GM23338 (cell line): ENCODE data around the gene SUV39H1. TPM values are rescaled to one million over a fixed set of nuclear protein-coding genes. Genes with fewer than 3 reads are reported as not detected.

Experiments used
- ATAC-seq: fragments of 200-7000 bp; cut with Tn5 transposase; 3 replicates; pipeline ENCODE4 v1.9.1; 2020
- DNase-seq: peaks from one replicate; pipeline ENCODE4 v3.0.0-alpha.2; 2015; ENCODE audit warnings: low spot score
- H2AFZ ChIP-seq: fragments of 200-600 bp; sonication (generic); 2 replicates; pipeline ENCODE4 v1.8.0; 2016; ENCODE audit warnings: antibody characterized with exemption, mild to moderate bottlenecking, moderate library complexity
- H3F3A ChIP-seq: fragments of 200-600 bp; sonication (generic); replicated peaks from 2 replicates; pipeline ENCODE4 v1.8.0; 2017; ENCODE audit warnings: antibody characterized with exemption, mixed run types, low read depth
- H3K27ac ChIP-seq: fragments of 200-600 bp; sonication (generic); 2 replicates; pipeline ENCODE4 v1.6.1; 2016; ENCODE audit warnings: low read depth
- H3K27me3 ChIP-seq: fragments of 200-600 bp; sonication (generic); 2 replicates; pipeline ENCODE4 v1.8.0; 2016; ENCODE audit warnings: mild to moderate bottlenecking, mixed run types, moderate library complexity; ENCODE audit not compliant: insufficient read depth
- H3K36me3 ChIP-seq: fragments of 200-600 bp; sonication (generic); 2 replicates; pipeline ENCODE4 v1.8.0; 2016; ENCODE audit warnings: mild to moderate bottlenecking; ENCODE audit not compliant: insufficient read depth
- H3K4me1 ChIP-seq: fragments of 200-600 bp; sonication (generic); 2 replicates; pipeline ENCODE4 v1.8.0; 2016; ENCODE audit warnings: mild to moderate bottlenecking, moderate library complexity; ENCODE audit not compliant: insufficient read depth
- H3K4me2 ChIP-seq: fragments of 200-600 bp; sonication (generic); 2 replicates; pipeline ENCODE4 v1.7.1; 2017; ENCODE audit warnings: mixed run types
- H3K4me3 ChIP-seq: fragments of 200-600 bp; sonication (generic); 2 replicates; pipeline ENCODE4 v1.6.1; 2016; ENCODE audit warnings: mixed run types
- H3K79me2 ChIP-seq: fragments of 200-600 bp; sonication (generic); replicated peaks from 2 replicates; pipeline ENCODE4 v1.8.0; 2017; ENCODE audit warnings: mild to moderate bottlenecking; ENCODE audit not compliant: insufficient read depth
- H3K9me2 ChIP-seq: fragments of 200-600 bp; sonication (generic); 2 replicates; pipeline ENCODE4 v1.8.0; 2017; ENCODE audit not compliant: insufficient read depth
- H4K20me1 ChIP-seq: fragments of 200-600 bp; sonication (generic); replicated peaks from 2 replicates; pipeline ENCODE4 v1.8.0; 2017; ENCODE audit warnings: mild to moderate bottlenecking; ENCODE audit not compliant: insufficient read depth
- H3K27ac Mint-ChIP-seq: 2 replicates; pipeline ENCODE4 v1.8.0; 2020; ENCODE audit warnings: inconsistent platforms, mild to moderate bottlenecking, moderate library complexity, mixed read lengths
- H3K27me3 Mint-ChIP-seq: 3 replicates; pipeline ENCODE4 v1.8.0; 2022; ENCODE audit warnings: low read depth, mild to moderate bottlenecking, moderate library complexity, mixed read lengths, inconsistent platforms; ENCODE audit not compliant: insufficient read depth, poor library complexity
- H3K36me3 Mint-ChIP-seq: 3 replicates; pipeline ENCODE4 v1.8.0; 2021; ENCODE audit warnings: low read depth, mild to moderate bottlenecking, inconsistent platforms, moderate library complexity, mixed read lengths
- H3K4me1 Mint-ChIP-seq: 3 replicates; pipeline ENCODE4 v1.8.0; 2020; ENCODE audit warnings: mild to moderate bottlenecking, inconsistent platforms, mixed read lengths
- H3K4me3 Mint-ChIP-seq: 3 replicates; pipeline ENCODE4 v1.8.0; 2021; ENCODE audit warnings: moderate library complexity, mild to moderate bottlenecking, inconsistent platforms, mixed read lengths
- H3K9me3 Mint-ChIP-seq: 3 replicates; pipeline ENCODE4 v1.8.0; 2020; ENCODE audit warnings: moderate library complexity, mild to moderate bottlenecking, inconsistent platforms, mixed read lengths
- CREB1 ChIP-seq: fragments of 250-450 bp; sonication (Bioruptor Pico); IDR thresholded peaks from 2 replicates; pipeline ENCODE4 v1.5.0; 2020; ENCODE audit warnings: low read depth, mild to moderate bottlenecking, moderate library complexity
- EZH2 ChIP-seq: fragments of 200-600 bp; sonication (generic); IDR thresholded peaks from one replicate; pipeline ENCODE4 v1.8.0; 2017; ENCODE audit warnings: antibody characterized with exemption, mild to moderate bottlenecking, low read depth; ENCODE audit not compliant: unreplicated experiment
- EZH2phosphoT487 ChIP-seq: fragments of 200-600 bp; sonication (generic); IDR thresholded peaks from one replicate; pipeline ENCODE4 v1.8.1; 2018; ENCODE audit warnings: antibody characterized with exemption; ENCODE audit not compliant: unreplicated experiment
- JUNB ChIP-seq: IDR thresholded peaks from one replicate; pipeline ENCODE4 v1.6.1; 2016; ENCODE audit warnings: antibody characterized with exemption; ENCODE audit not compliant: unreplicated experiment
- NANOG ChIP-seq: IDR thresholded peaks from 2 replicates; pipeline ENCODE4 v1.6.1; 2016; ENCODE audit warnings: antibody characterized with exemption, borderline replicate concordance
- POLR2AphosphoS5 ChIP-seq: IDR thresholded peaks from 2 replicates; pipeline ENCODE4 v1.6.1; 2016; ENCODE audit warnings: antibody characterized with exemption, low read depth
- ZNF114 ChIP-seq: fragments of 250-450 bp; sonication (Bioruptor Pico); IDR thresholded peaks from 2 replicates; pipeline ENCODE4 v1.5.0; 2020; ENCODE audit warnings: mild to moderate bottlenecking, moderate library complexity
- polyA plus RNA-seq: library from polyadenylated mRNA; unstranded; fragments of >200 nt; fragmentation: Nextera tagmentation; extraction: Ambion mirVana; gene quantifications from 2 replicates; pipeline ENCODE4 v1.2.1, GENCODE V29; 2016
- total RNA-seq: library from RNA; depleted of rRNA; stranded (reverse); fragments of >200 nt; shearing (Covaris generic); gene quantifications from 2 replicates; pipeline ENCODE4 v1.2.3, GENCODE V29; 2014
- TF ChIP-seq, protein P1 (sequence below): fragments of 250-450 bp; sonication (Bioruptor Pico); IDR thresholded peaks from 2 replicates; pipeline ENCODE4 v1.5.0; 2020; ENCODE audit warnings: mild to moderate bottlenecking, moderate library complexity
- TF ChIP-seq, protein P2 (sequence below), 2 experiments: fragments of 200-600 bp in 1 of 2; sonication (generic) in 1 of 2; conservative IDR thresholded peaks; 2 replicates each; pipeline versions ENCODE4 v1.5.1 to v1.6.1; 2016 to 2017; ENCODE audit warnings: antibody characterized with exemption in 2 of 2, low read depth in 2 of 2, mild to moderate bottlenecking in 2 of 2, moderate library complexity in 1 of 2
- TF ChIP-seq, protein P3 (sequence below): IDR thresholded peaks from one replicate; pipeline ENCODE4 v1.6.1; 2018; ENCODE audit warnings: antibody characterized with exemption; ENCODE audit not compliant: unreplicated experiment
- TF ChIP-seq, protein P4 (sequence below): IDR thresholded peaks from 2 replicates; pipeline ENCODE4 v1.6.1; 2016; ENCODE audit warnings: antibody characterized with exemption

Gene SUV39H1
- total and polyA plus RNA-seq, 2 experiments from 2014 or later, result 9.5 to 15.2 TPM

DNA sequence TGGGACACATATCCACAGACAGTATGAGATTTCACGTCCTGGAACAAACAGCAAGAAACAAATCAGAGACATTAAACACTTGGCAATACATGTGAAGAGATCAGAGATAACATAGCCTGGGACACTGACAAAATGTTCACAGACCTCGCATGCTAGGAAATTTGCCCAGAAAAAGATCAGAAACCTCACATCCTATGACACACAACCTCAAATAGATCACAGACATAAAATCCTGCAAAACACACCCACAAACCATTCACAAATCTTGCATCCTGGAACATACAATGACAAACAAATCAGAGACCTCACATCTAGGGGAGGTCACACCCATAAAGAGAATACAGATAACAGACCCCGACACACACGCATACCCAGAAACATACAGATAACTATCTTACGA is 18.0 kb downstream of the SUV39H1 start (continued):
- TF ChIP-seq, protein P1, sequence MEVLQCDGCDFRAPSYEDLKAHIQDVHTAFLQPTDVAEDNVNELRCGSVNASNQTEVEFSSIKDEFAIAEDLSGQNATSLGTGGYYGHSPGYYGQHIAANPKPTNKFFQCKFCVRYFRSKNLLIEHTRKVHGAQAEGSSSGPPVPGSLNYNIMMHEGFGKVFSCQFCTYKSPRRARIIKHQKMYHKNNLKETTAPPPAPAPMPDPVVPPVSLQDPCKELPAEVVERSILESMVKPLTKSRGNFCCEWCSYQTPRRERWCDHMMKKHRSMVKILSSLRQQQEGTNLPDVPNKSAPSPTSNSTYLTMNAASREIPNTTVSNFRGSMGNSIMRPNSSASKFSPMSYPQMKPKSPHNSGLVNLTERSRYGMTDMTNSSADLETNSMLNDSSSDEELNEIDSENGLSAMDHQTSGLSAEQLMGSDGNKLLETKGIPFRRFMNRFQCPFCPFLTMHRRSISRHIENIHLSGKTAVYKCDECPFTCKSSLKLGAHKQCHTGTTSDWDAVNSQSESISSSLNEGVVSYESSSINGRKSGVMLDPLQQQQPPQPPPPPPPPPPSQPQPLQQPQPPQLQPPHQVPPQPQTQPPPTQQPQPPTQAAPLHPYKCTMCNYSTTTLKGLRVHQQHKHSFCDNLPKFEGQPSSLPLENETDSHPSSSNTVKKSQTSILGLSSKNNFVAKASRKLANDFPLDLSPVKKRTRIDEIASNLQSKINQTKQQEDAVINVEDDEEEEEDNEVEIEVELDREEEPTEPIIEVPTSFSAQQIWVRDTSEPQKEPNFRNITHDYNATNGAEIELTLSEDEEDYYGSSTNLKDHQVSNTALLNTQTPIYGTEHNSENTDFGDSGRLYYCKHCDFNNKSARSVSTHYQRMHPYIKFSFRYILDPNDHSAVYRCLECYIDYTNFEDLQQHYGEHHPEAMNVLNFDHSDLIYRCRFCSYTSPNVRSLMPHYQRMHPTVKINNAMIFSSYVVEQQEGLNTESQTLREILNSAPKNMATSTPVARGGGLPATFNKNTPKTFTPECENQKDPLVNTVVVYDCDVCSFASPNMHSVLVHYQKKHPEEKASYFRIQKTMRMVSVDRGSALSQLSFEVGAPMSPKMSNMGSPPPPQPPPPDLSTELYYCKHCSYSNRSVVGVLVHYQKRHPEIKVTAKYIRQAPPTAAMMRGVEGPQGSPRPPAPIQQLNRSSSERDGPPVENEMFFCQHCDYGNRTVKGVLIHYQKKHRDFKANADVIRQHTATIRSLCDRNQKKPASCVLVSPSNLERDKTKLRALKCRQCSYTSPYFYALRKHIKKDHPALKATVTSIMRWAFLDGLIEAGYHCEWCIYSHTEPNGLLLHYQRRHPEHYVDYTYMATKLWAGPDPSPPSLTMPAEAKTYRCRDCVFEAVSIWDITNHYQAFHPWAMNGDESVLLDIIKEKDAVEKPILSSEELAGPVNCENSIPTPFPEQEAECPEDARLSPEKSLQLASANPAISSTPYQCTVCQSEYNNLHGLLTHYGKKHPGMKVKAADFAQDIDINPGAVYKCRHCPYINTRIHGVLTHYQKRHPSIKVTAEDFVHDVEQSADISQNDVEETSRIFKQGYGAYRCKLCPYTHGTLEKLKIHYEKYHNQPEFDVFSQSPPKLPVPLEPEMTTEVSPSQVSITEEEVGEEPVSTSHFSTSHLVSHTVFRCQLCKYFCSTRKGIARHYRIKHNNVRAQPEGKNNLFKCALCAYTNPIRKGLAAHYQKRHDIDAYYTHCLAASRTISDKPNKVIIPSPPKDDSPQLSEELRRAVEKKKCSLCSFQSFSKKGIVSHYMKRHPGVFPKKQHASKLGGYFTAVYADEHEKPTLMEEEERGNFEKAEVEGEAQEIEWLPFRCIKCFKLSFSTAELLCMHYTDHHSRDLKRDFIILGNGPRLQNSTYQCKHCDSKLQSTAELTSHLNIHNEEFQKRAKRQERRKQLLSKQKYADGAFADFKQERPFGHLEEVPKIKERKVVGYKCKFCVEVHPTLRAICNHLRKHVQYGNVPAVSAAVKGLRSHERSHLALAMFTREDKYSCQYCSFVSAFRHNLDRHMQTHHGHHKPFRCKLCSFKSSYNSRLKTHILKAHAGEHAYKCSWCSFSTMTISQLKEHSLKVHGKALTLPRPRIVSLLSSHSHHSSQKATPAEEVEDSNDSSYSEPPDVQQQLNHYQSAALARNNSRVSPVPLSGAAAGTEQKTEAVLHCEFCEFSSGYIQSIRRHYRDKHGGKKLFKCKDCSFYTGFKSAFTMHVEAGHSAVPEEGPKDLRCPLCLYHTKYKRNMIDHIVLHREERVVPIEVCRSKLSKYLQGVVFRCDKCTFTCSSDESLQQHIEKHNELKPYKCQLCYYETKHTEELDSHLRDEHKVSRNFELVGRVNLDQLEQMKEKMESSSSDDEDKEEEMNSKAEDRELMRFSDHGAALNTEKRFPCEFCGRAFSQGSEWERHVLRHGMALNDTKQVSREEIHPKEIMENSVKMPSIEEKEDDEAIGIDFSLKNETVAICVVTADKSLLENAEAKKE (CRISPR knock-in tag), result no peak
- TF ChIP-seq JUNB (no peak), CREB1 (CRISPR knock-in tag) (no peak), NANOG (no peak), ZNF114 (CRISPR knock-in tag) (no peak), EZH2 (no peak), EZH2phosphoT487 (no peak), POLR2AphosphoS5 (no peak)
- TF ChIP-seq, protein P2, sequence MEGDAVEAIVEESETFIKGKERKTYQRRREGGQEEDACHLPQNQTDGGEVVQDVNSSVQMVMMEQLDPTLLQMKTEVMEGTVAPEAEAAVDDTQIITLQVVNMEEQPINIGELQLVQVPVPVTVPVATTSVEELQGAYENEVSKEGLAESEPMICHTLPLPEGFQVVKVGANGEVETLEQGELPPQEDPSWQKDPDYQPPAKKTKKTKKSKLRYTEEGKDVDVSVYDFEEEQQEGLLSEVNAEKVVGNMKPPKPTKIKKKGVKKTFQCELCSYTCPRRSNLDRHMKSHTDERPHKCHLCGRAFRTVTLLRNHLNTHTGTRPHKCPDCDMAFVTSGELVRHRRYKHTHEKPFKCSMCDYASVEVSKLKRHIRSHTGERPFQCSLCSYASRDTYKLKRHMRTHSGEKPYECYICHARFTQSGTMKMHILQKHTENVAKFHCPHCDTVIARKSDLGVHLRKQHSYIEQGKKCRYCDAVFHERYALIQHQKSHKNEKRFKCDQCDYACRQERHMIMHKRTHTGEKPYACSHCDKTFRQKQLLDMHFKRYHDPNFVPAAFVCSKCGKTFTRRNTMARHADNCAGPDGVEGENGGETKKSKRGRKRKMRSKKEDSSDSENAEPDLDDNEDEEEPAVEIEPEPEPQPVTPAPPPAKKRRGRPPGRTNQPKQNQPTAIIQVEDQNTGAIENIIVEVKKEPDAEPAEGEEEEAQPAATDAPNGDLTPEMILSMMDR (conservative IDR thresholded peaks at IDR 0.05; ENCODE audit: low read depth in 2 of 2), result no peak

DNA sequence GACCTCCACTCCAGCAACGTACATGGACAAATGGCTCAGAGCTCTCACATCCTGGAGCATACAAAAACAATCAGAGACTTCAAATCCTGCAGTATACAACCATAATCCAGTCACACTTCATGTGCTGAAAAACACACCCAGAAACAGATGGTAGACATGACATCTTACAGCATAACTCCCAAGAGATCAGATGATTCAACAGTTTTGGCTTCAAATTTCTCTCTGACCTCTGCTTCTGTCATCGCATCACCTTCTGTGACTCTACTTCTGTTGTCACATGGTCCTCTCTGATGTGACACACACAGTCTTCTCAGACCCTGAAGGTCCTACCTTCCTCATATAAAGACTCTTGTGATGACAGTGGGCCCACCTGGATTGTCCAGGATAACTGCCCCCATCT is 18.5 kb downstream of the SUV39H1 start:
- H3K4me1 ChIP-seq, result no peaks in the 10 kb centered on the region
- Mint-ChIP-seq H3K36me3 (no peaks in the 10 kb centered on the region), H3K9me3 (no peaks in the 10 kb centered on the region), H3K4me3 (no peak overlapping the region), H3K27ac (no peak overlapping the region), H3K4me1 (no peaks in the 10 kb centered on the region), H3K27me3 (peaks cover 5% of the 10 kb centered on the region)
- H3K27me3 ChIP-seq, result peaks cover 12% of the 10 kb centered on the region; the same call in 1 of the 2 replicates
- H3K4me2 ChIP-seq, result no peak overlapping the region
- H3K9me2 ChIP-seq, result no peaks in the 10 kb centered on the region
- no peak overlapping the region for H3K27ac ChIP-seq
- DNase-seq, result no peak
- no peak overlapping the region for H2AFZ ChIP-seq
- no peaks in the 10 kb centered on the region for H3K36me3 ChIP-seq
- H4K20me1 ChIP-seq, result no peaks in the 10 kb centered on the region
- H3K79me2 ChIP-seq, result no peaks in the 10 kb centered on the region
- no peak overlapping the region for H3K4me3 ChIP-seq
- no peak for ATAC-seq
- H3F3A ChIP-seq, result no peaks in the 10 kb centered on the region
- no peak for TF ChIP-seq CREB1 (CRISPR knock-in tag)
- TF ChIP-seq, protein P3, sequence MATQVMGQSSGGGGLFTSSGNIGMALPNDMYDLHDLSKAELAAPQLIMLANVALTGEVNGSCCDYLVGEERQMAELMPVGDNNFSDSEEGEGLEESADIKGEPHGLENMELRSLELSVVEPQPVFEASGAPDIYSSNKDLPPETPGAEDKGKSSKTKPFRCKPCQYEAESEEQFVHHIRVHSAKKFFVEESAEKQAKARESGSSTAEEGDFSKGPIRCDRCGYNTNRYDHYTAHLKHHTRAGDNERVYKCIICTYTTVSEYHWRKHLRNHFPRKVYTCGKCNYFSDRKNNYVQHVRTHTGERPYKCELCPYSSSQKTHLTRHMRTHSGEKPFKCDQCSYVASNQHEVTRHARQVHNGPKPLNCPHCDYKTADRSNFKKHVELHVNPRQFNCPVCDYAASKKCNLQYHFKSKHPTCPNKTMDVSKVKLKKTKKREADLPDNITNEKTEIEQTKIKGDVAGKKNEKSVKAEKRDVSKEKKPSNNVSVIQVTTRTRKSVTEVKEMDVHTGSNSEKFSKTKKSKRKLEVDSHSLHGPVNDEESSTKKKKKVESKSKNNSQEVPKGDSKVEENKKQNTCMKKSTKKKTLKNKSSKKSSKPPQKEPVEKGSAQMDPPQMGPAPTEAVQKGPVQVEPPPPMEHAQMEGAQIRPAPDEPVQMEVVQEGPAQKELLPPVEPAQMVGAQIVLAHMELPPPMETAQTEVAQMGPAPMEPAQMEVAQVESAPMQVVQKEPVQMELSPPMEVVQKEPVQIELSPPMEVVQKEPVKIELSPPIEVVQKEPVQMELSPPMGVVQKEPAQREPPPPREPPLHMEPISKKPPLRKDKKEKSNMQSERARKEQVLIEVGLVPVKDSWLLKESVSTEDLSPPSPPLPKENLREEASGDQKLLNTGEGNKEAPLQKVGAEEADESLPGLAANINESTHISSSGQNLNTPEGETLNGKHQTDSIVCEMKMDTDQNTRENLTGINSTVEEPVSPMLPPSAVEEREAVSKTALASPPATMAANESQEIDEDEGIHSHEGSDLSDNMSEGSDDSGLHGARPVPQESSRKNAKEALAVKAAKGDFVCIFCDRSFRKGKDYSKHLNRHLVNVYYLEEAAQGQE, result no peak
- TF ChIP-seq, protein P4, sequence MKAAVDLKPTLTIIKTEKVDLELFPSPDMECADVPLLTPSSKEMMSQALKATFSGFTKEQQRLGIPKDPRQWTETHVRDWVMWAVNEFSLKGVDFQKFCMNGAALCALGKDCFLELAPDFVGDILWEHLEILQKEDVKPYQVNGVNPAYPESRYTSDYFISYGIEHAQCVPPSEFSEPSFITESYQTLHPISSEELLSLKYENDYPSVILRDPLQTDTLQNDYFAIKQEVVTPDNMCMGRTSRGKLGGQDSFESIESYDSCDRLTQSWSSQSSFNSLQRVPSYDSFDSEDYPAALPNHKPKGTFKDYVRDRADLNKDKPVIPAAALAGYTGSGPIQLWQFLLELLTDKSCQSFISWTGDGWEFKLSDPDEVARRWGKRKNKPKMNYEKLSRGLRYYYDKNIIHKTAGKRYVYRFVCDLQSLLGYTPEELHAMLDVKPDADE, result no peak
